ENCODE measurements around the gene CD2BP2. TPM values are rescaled to one million over a fixed set of nuclear protein-coding genes. Genes with fewer than 3 reads are reported as not detected.

The CD2BP2 gene
- total RNA-seq, 1 donor = 21.5 TPM

GRCh38 chr16:30381291-30382041 lies 26.4 kb upstream of the CD2BP2 start:
- Histone ChIP-seq H3K4me1 (ENCODE audit: insufficient read depth, low read length) (peaks cover 68% of the 10 kb centered on the region), H3K27me3 (ENCODE audit: insufficient read depth, low read length) (no peaks in the 10 kb centered on the region), H3K9me3 (ENCODE audit: low read depth, low read length) (no peaks in the 10 kb centered on the region), H3K4me3 (ENCODE audit: low read length) (peak overlapping the region; percentile 43)

GRCh38 chr16:30380803-30381208 lies 25.7 kb upstream of the CD2BP2 start:
- Histone ChIP-seq H3K9me3 (ENCODE audit: low read depth, low read length) (no peaks in the 10 kb centered on the region), H3K4me3 (ENCODE audit: low read length) (no peak overlapping the region), H3K4me1 (ENCODE audit: insufficient read depth, low read length) (peaks cover 70% of the 10 kb centered on the region), H3K27me3 (ENCODE audit: insufficient read depth, low read length) (no peaks in the 10 kb centered on the region)

GRCh38 chr16:30380072-30380802 lies 25.1 kb upstream of the CD2BP2 start:
- Histone ChIP-seq H3K27me3 (ENCODE audit: insufficient read depth, low read length) (no peaks in the 10 kb centered on the region), H3K4me1 (ENCODE audit: insufficient read depth, low read length) (peaks cover 70% of the 10 kb centered on the region), H3K4me3 (ENCODE audit: low read length) (no peak overlapping the region), H3K9me3 (ENCODE audit: low read depth, low read length) (no peaks in the 10 kb centered on the region)

GRCh38 chr16:30379158-30379783 lies 24.2 kb upstream of the CD2BP2 start:
- Histone ChIP-seq H3K4me1 (ENCODE audit: insufficient read depth, low read length) (peaks cover 70% of the 10 kb centered on the region), H3K4me3 (ENCODE audit: low read length) (peak overlapping the region; percentile 68), H3K9me3 (ENCODE audit: low read depth, low read length) (no peaks in the 10 kb centered on the region), H3K27me3 (ENCODE audit: insufficient read depth, low read length) (no peaks in the 10 kb centered on the region)

- no peaks in the 10 kb centered on the region for H3K27me3 ChIP-seq (ENCODE audit: insufficient read depth, low read length)
- no peaks in the 10 kb centered on the region for H3K9me3 ChIP-seq (ENCODE audit: low read depth, low read length)
- H3K4me1 ChIP-seq (ENCODE audit: insufficient read depth, low read length) = peaks cover 65% of the 10 kb centered on the region
- H3K4me3 ChIP-seq (ENCODE audit: low read length) = peak overlapping the region; percentile 68
These were observed 23.4 kb upstream of the CD2BP2 start for GRCh38 chr16:30378236-30379157.

- peak overlapping the region; percentile 68 for H3K4me3 ChIP-seq (ENCODE audit: low read length)
- no peaks in the 10 kb centered on the region for H3K27me3 ChIP-seq (ENCODE audit: insufficient read depth, low read length)
- H3K4me1 ChIP-seq (ENCODE audit: insufficient read depth, low read length) = peaks cover 59% of the 10 kb centered on the region
- no peaks in the 10 kb centered on the region for H3K9me3 ChIP-seq (ENCODE audit: low read depth, low read length)
These were observed 22.7 kb upstream of the CD2BP2 start for GRCh38 chr16:30377812-30378235.

- Histone ChIP-seq H3K9me3 (ENCODE audit: low read depth, low read length) (no peaks in the 10 kb centered on the region), H3K4me1 (ENCODE audit: insufficient read depth, low read length) (peaks cover 53% of the 10 kb centered on the region), H3K4me3 (ENCODE audit: low read length) (peak overlapping the region; percentile 68), H3K27me3 (ENCODE audit: insufficient read depth, low read length) (no peaks in the 10 kb centered on the region)
These were observed 22.1 kb upstream of the CD2BP2 start for GRCh38 chr16:30377050-30377811.

GRCh38 chr16:30376461-30376902 lies 21.4 kb upstream of the CD2BP2 start:
- no peaks in the 10 kb centered on the region for H3K27me3 ChIP-seq (ENCODE audit: insufficient read depth, low read length)
- H3K9me3 ChIP-seq (ENCODE audit: low read depth, low read length) = no peaks in the 10 kb centered on the region
- no peak overlapping the region for H3K4me3 ChIP-seq (ENCODE audit: low read length)
- peaks cover 47% of the 10 kb centered on the region for H3K4me1 ChIP-seq (ENCODE audit: insufficient read depth, low read length)

GRCh38 chr16:30375864-30376263 lies 20.8 kb upstream of the CD2BP2 start:
- Histone ChIP-seq H3K4me1 (ENCODE audit: insufficient read depth, low read length) (peaks cover 47% of the 10 kb centered on the region), H3K27me3 (ENCODE audit: insufficient read depth, low read length) (no peaks in the 10 kb centered on the region), H3K4me3 (ENCODE audit: low read length) (no peak overlapping the region), H3K9me3 (ENCODE audit: low read depth, low read length) (no peaks in the 10 kb centered on the region)

- Histone ChIP-seq H3K9me3 (ENCODE audit: low read depth, low read length) (no peaks in the 10 kb centered on the region), H3K4me1 (ENCODE audit: insufficient read depth, low read length) (peaks cover 34% of the 10 kb centered on the region), H3K4me3 (ENCODE audit: low read length) (no peak within 1 kb of the TSS), H3K27me3 (ENCODE audit: insufficient read depth, low read length) (no peaks in the 10 kb centered on the region)
These were observed 19.4 kb upstream of the CD2BP2 start, which contains the start of gene MYL11 for GRCh38 chr16:30374538-30374937. Gene MYL11 (plus strand): TSS chr16:30374802. CDS start chr16:30374858, 56 bp downstream.

GRCh38 chr16:30372725-30373124 lies 17.6 kb upstream of the CD2BP2 start:
- Histone ChIP-seq H3K9me3 (ENCODE audit: low read depth, low read length) (no peaks in the 10 kb centered on the region), H3K4me1 (ENCODE audit: insufficient read depth, low read length) (peaks cover 40% of the 10 kb centered on the region), H3K4me3 (ENCODE audit: low read length) (no peak overlapping the region), H3K27me3 (ENCODE audit: insufficient read depth, low read length) (no peaks in the 10 kb centered on the region)

- no peak overlapping the region for H3K4me3 ChIP-seq (ENCODE audit: low read length)
- no peaks in the 10 kb centered on the region for H3K9me3 ChIP-seq (ENCODE audit: low read depth, low read length)
- H3K4me1 ChIP-seq (ENCODE audit: insufficient read depth, low read length) = peaks cover 42% of the 10 kb centered on the region
- no peaks in the 10 kb centered on the region for H3K27me3 ChIP-seq (ENCODE audit: insufficient read depth, low read length)
These were observed 17.1 kb upstream of the CD2BP2 start for GRCh38 chr16:30372038-30372712.

GRCh38 chr16:30371248-30371816 lies 16.2 kb upstream of the CD2BP2 start:
- Histone ChIP-seq H3K4me3 (ENCODE audit: low read length) (peak overlapping the region; percentile 32), H3K4me1 (ENCODE audit: insufficient read depth, low read length) (peaks cover 40% of the 10 kb centered on the region)

More at GRCh38 chr16:30371248-30371816, 16.2 kb upstream of the CD2BP2 start:
- no peaks in the 10 kb centered on the region for H3K9me3 ChIP-seq (ENCODE audit: low read depth, low read length)
- no peaks in the 10 kb centered on the region for H3K27me3 ChIP-seq (ENCODE audit: insufficient read depth, low read length)
